ENCODE measurements around the gene GPR161. TPM values are rescaled to one million over a fixed set of nuclear protein-coding genes. Genes with fewer than 3 reads are reported as not detected.

The GPR161 gene
- total RNA-seq, 1 donor from 2014 or later: 16.3 TPM

DNA sequence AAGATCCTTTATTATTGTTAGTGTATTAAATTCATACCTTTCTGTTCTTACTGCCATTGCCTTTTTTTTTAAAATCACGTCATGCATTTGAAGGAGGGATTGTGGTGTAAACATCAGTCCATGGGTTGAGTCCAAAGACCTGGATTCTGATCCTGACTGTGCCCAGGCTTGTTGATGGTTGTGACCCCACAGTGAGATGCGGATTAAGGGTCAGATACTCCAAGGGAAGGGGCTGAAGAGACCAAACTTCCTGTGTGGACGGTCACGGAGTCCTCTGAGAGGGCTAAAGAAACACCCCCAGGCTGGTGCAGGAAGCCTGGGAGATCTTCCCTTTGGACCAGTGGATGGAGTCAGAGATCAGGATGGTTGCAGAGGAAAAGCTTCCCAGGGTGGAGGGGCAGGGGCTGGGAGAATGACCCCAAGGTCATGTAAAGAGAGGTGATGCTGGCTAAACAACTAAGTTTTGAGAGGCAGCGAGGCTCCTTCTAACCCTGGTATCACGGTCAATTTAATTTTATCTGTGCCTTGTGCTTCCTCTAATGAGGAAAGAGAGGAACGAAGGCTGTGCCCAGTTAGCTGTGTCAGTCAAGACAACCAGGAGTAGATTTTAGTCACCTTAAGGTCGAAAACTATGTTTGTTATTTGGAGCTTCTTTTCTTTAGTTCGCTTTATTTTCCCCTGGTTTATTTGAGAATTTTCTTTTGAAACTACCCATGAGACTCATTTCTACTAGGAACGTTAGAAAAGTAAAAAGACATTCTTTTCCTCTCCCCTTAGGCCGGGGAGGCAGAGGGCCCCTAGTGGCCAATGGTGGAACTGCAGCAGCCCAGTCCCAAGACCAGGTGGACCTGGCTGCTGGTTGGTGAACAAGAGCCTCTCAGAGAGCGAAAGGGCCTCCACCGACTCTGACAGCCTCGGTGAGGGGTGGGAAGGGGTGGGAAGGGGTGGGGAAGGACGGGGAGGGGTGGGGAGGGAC lies 8.7 kb upstream of the GPR161 start:
- H3K9me3 ChIP-seq: no peaks in the 10 kb centered on the region
- TF ChIP-seq, protein P1, sequence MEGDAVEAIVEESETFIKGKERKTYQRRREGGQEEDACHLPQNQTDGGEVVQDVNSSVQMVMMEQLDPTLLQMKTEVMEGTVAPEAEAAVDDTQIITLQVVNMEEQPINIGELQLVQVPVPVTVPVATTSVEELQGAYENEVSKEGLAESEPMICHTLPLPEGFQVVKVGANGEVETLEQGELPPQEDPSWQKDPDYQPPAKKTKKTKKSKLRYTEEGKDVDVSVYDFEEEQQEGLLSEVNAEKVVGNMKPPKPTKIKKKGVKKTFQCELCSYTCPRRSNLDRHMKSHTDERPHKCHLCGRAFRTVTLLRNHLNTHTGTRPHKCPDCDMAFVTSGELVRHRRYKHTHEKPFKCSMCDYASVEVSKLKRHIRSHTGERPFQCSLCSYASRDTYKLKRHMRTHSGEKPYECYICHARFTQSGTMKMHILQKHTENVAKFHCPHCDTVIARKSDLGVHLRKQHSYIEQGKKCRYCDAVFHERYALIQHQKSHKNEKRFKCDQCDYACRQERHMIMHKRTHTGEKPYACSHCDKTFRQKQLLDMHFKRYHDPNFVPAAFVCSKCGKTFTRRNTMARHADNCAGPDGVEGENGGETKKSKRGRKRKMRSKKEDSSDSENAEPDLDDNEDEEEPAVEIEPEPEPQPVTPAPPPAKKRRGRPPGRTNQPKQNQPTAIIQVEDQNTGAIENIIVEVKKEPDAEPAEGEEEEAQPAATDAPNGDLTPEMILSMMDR (IDR thresholded peaks at IDR 0.05): peak; percentile 88 to 100 (median 99)
- no peaks in the 10 kb centered on the region for H3K36me3 ChIP-seq
- H3K27ac ChIP-seq: peak overlapping the region in 1 of 2 donors; percentile 44
- DNase-seq (ENCODE audit: low spot score in 2 of 2): peak; percentile 40 to 91
- H3K4me1 ChIP-seq: peaks cover 0 to 4% of the 10 kb centered on the region in 2 donors
- intact Hi-C loops (cut with DNase I): loop anchor here (2.0 kb wide), 1 partner anchor 61 kb away; no protein-coding TSS in a partner anchor
- H3K27me3 ChIP-seq: no peaks in the 10 kb centered on the region
- H3K4me3 ChIP-seq: no peak overlapping the region

DNA sequence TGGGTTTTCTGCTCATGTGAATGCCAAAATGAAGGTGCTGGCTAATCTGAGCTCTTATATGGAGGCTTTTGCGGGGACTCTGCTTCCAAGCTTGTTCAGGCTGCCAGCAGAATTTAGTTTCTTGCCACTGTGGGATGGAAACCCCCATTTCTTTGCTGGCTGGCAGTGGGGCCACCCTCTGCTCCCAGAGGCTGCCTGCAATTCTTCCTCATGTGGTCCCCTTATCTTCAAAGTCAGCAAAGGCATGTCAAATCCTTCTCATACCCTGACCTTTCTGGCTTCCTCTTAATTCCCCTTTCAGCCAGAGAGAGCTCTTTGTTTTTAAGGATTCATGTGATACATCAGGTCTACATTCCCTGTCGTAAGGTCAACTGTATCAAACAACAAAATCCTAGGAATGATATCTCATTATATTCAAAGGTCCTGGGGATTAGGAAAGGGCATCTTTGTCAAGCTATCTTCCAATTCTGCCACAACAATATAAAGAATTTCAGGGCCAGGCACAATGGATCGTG lies 5.2 kb upstream of the GPR161 start:
- TF ChIP-seq, protein P1 (IDR thresholded peaks at IDR 0.05): no peak
- Histone ChIP-seq H3K36me3 (no peaks in the 10 kb centered on the region), H3K27me3 (no peaks in the 10 kb centered on the region), H3K27ac (no peak overlapping the region), H3K4me1 (no peaks in the 10 kb centered on the region), H3K4me3 (no peak overlapping the region), H3K9me3 (no peaks in the 10 kb centered on the region)
- intact Hi-C loops (cut with DNase I): no loop called here
- DNase-seq (ENCODE audit: low spot score in 2 of 2): no peak

DNA sequence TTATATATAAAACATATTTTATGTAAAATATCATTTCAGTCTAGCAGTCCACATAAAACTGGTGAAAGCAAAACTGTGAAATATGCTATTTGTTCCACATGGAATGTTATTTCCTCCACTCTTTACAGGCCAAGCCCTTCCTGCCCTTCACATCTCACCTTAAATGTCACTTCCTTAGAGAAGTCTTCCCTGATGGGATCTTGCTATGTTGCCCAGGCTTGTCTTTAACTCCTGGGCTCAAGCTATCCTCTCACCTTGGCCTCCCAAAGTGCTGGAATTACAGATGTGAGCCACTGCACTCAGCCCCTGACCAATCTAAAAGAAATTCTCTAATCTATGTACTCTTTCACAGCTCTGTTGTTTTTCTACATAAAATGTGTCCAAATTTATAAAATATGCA lies 2.3 kb upstream of the GPR161 start:
- DNase-seq (ENCODE audit: low spot score in 2 of 2): no peak
- Histone ChIP-seq H3K4me3 (no peak overlapping the region), H3K9me3 (no peaks in the 10 kb centered on the region), H3K27ac (no peak overlapping the region), H3K36me3 (no peaks in the 10 kb centered on the region), H3K27me3 (no peaks in the 10 kb centered on the region), H3K4me1 (peaks cover 2 to 6% of the 10 kb centered on the region in 2 donors)
- intact Hi-C loops (cut with DNase I): no loop called here
- TF ChIP-seq, protein P1 (IDR thresholded peaks at IDR 0.05): no peak

DNA sequence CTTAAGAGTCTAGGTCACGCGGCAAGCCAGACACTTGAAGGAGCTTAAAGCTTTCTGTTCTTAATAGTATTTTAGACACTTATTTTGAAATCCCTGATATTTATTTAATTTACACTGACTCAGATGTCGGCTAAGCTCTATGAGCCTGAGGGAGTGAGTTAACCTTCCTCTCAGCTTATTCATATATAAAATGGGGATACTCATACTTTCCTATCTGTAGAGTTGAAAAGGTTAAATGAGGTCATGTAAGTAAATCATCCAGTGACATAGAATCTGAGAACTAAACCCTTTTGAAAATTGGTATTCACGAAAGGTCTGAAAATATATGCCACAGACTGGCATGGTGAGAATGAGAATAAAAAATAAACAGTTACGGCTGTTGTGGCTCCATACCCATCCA lies 1.4 kb upstream of the GPR161 start:
- Histone ChIP-seq H3K9me3 (no peaks in the 10 kb centered on the region), H3K27ac (peak overlapping the region in 1 of 2 donors; percentile 79), H3K36me3 (no peaks in the 10 kb centered on the region), H3K4me3 (peak overlapping the region in 1 of 2 donors; percentile 89), H3K4me1 (peaks cover 2 to 6% of the 10 kb centered on the region in 2 donors), H3K27me3 (no peaks in the 10 kb centered on the region)
- intact Hi-C loops (cut with DNase I): no loop called here
- TF ChIP-seq, protein P1 (IDR thresholded peaks at IDR 0.05): no peak
- DNase-seq (ENCODE audit: low spot score in 2 of 2): no peak

DNA sequence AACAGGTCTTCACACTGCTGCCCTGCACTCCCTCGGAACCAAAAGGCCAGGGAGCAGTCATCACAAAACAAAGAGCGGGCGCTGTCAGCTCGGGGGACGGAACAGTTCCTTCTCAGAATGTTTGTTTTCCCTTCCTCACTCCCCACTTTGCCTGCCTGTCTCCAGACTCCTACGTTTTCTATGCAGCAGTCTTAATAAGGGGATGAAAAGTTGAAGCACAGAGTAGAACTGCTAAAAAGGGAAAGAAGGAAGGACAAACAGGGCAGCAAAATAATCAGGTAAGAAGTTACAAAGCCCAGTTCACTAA lies 738 bp upstream of the GPR161 start:
- peak overlapping the region; percentile 74 to 89 for H3K4me3 ChIP-seq
- no peaks in the 10 kb centered on the region for H3K36me3 ChIP-seq
- intact Hi-C loops (cut with DNase I): loop anchor here (2.0 kb wide), 2 partner anchors 15 to 41 kb away; partner anchors contain the start of gene TIPRL
- H3K27ac ChIP-seq: peak overlapping the region; percentile 75 to 79
- TF ChIP-seq, protein P1 (IDR thresholded peaks at IDR 0.05): no peak
- peaks cover 2 to 6% of the 10 kb centered on the region in 2 donors for H3K4me1 ChIP-seq
- no peak for DNase-seq (ENCODE audit: low spot score in 2 of 2)
- no peaks in the 10 kb centered on the region for H3K27me3 ChIP-seq
- no peaks in the 10 kb centered on the region for H3K9me3 ChIP-seq
